Gastrocnemius medialis (tissue), 4 donors: ENCODE data around the gene VDR. TPM values are rescaled to one million over a fixed set of nuclear protein-coding genes. Genes with fewer than 3 reads are reported as not detected.

Source experiments
- ATAC-seq, 2 donors: fragments of 150-250 bp; one replicate each; pipeline ENCODE4 v1.9.1; 2016
- DNase-seq, 2 donors: peaks; one replicate each; pipeline ENCODE4 v3.0.0-alpha.2; 2019
- H3K27ac ChIP-seq, 4 donors: fragments of 200-600 bp; sonication (generic); 1 replicate in 1 of 4; 2 replicates in 3 of 4; pipeline ENCODE4 v1.5.1; 2016 to 2018; ENCODE audit warnings: mild to moderate bottlenecking in 2 of 4, moderate library complexity in 1 of 4
- H3K27me3 ChIP-seq, 3 donors: fragments of 200-600 bp; sonication (generic) in 2 of 3; 1 replicate in 1 of 3; 2 replicates in 2 of 3; pipeline versions ENCODE4 v1.5.1 to v1.6.0; 2016 to 2019; ENCODE audit warnings: mild to moderate bottlenecking in 1 of 3, moderate library complexity in 1 of 3
- H3K36me3 ChIP-seq, 2 donors: fragments of 200-600 bp; sonication (generic) in 1 of 2; one replicate each; pipeline ENCODE4 v1.5.1; 2017 to 2018
- H3K4me1 ChIP-seq, 2 donors: fragments of 200-600 bp; sonication (generic) in 1 of 2; one replicate each; pipeline ENCODE4 v1.5.1; 2016 to 2017; ENCODE audit warnings: mild to moderate bottlenecking in 2 of 2
- H3K4me3 ChIP-seq, 4 donors: fragments of 200-600 bp; sonication (generic) in 3 of 4; 1 replicate in 1 of 4; 2 replicates in 3 of 4; pipeline ENCODE4 v1.5.1; 2016 to 2019; ENCODE audit warnings: mild to moderate bottlenecking in 2 of 4
- H3K9me3 ChIP-seq, 3 donors: fragments of 200-600 bp; sonication (generic) in 2 of 3; 1 replicate in 1 of 3; 2 replicates in 2 of 3; pipeline ENCODE4 v1.5.1; 2016 to 2019
- CTCF ChIP-seq, 5 experiments: fragments of 450-650 bp in 3 of 5; fragments of 200-600 bp in 2 of 5; sonication (generic) in 2 of 5; IDR thresholded peaks in 4 of 5; conservative IDR thresholded peaks in 1 of 5; 1 replicate in 4 of 5; 2 replicates in 1 of 5; pipeline ENCODE4 v1.5.1; 2016 to 2019; ENCODE audit warnings: antibody characterized with exemption in 5 of 5, mild to moderate bottlenecking in 3 of 5, moderate library complexity in 3 of 5
- POLR2A ChIP-seq, 2 donors: fragments of 450-650 bp; IDR thresholded peaks; one replicate each; pipeline ENCODE4 v1.6.1; 2017; ENCODE audit warnings: antibody characterized with exemption in 2 of 2, mild to moderate bottlenecking in 2 of 2, moderate library complexity in 2 of 2
- in situ Hi-C, 4 donors: fragments of 200-750 bp; cut with MboI; loops; one replicate each; pipeline versions ENCODE4 v1.15.0 to v1.8.0; 2017; ENCODE audit warnings: low sequenced_read_pairs in 4 of 4
- intact Hi-C: fragments of 100-400 bp; cut with DNase I; formaldehyde crosslinking; loops from one replicate; pipeline ENCODE4 v1.15.1; 2023; ENCODE audit warnings: low total_unique reads
- total RNA-seq, 4 donors: library from RNA; depleted of rRNA; stranded (reverse); fragments of >200 nt; gene quantifications; one replicate each; pipeline versions ENCODE4 v1.1.0 to v1.2.3, GENCODE V29; 2016

The VDR gene
- total RNA-seq, 4 donors from 2014 or later = 3.2 to 6.1 (median 4.4) TPM

GRCh38 chr12:47894652-47895051 lies 10.1 kb downstream of the VDR start:
- DNase-seq (no peak), ATAC-seq (no peak)
- H3K9me3 ChIP-seq = no peaks in the 10 kb centered on the region
- no peak overlapping the region for H3K27ac ChIP-seq
- in situ Hi-C loops = no loop called here
- no peak for TF ChIP-seq CTCF (IDR thresholded peaks at IDR 0.05 in 4 of 5, conservative IDR thresholded peaks at IDR 0.05 in 1 of 5)
- TF ChIP-seq POLR2A (IDR thresholded peaks at IDR 0.05) = no peak
- no peaks in the 10 kb centered on the region for H3K4me1 ChIP-seq
- no peaks in the 10 kb centered on the region for H3K36me3 ChIP-seq
- no peaks in the 10 kb centered on the region for H3K27me3 ChIP-seq
- no peak overlapping the region for H3K4me3 ChIP-seq
- intact Hi-C loops = no loop called here

DNA sequence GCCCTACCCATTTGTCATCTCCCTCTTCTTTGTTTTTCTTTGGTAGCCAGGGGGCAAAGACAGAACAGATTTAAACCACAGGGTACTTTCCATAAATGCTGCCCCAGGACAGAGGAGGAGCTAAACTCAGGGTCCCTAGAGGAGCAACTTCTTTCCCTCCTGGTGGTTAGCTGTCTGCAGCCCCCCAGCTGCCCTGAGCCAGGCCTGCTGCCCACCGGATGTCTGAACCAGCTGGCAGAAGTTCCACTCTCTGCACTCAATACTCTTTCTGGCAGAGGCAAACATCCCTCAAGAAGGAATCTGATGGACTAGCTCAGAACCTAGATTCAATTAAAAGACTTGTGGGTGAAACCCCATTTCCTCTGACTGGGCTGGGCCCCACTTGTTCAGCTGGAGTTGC lies 10.7 kb downstream of the VDR start:
- H3K27ac ChIP-seq = no peak overlapping the region
- no peaks in the 10 kb centered on the region for H3K9me3 ChIP-seq
- TF ChIP-seq POLR2A (IDR thresholded peaks at IDR 0.05) (no peak), CTCF (IDR thresholded peaks at IDR 0.05 in 4 of 5, conservative IDR thresholded peaks at IDR 0.05 in 1 of 5) (no peak)
- no peaks in the 10 kb centered on the region for H3K27me3 ChIP-seq
- DNase-seq (no peak), ATAC-seq (no peak)
- no peaks in the 10 kb centered on the region for H3K4me1 ChIP-seq
- no peaks in the 10 kb centered on the region for H3K36me3 ChIP-seq
- intact Hi-C loops = no loop called here
- in situ Hi-C loops = no loop called here
- no peak overlapping the region for H3K4me3 ChIP-seq

DNA sequence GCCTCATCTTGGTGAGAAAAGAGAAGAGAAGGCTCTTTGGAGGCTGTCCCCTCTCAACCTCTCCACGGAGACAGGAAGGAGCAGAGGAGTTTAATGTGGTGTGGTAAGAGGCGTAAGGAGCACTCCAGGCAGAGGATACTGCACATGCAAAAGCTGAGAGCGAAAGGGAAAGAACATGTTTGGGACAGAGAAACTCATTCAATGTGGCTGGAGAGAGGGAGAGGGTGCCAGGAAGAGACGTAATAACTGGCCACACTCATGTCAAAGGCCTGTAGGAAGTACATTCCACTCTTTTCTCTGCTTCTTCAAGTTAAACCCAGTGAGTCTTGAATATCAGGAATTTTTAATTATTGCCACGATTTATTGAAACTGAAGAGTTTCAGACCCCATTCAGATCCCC lies 12.0 kb downstream of the VDR start:
- intact Hi-C loops = no loop called here
- H3K27ac ChIP-seq = no peak overlapping the region
- ATAC-seq (no peak), DNase-seq (no peak)
- H3K9me3 ChIP-seq = no peaks in the 10 kb centered on the region
- H3K36me3 ChIP-seq = no peaks in the 10 kb centered on the region
- no peaks in the 10 kb centered on the region for H3K27me3 ChIP-seq
- in situ Hi-C loops = no loop called here
- no peaks in the 10 kb centered on the region for H3K4me1 ChIP-seq
- no peak overlapping the region for H3K4me3 ChIP-seq
- TF ChIP-seq CTCF (IDR thresholded peaks at IDR 0.05 in 4 of 5, conservative IDR thresholded peaks at IDR 0.05 in 1 of 5) (no peak), POLR2A (IDR thresholded peaks at IDR 0.05) (no peak)

GRCh38 chr12:47891356-47891755 lies 13.4 kb downstream of the VDR start:
- Histone ChIP-seq H3K27ac (no peak overlapping the region), H3K4me1 (no peaks in the 10 kb centered on the region)
- DNase-seq = no peak

More at GRCh38 chr12:47891356-47891755, 13.4 kb downstream of the VDR start:
- no peak overlapping the region for H3K4me3 ChIP-seq
- H3K27me3 ChIP-seq = no peaks in the 10 kb centered on the region
- no peak for ATAC-seq
- in situ Hi-C loops (no loop called here), intact Hi-C loops (no loop called here)
- TF ChIP-seq CTCF (IDR thresholded peaks at IDR 0.05 in 4 of 5, conservative IDR thresholded peaks at IDR 0.05 in 1 of 5) (no peak), POLR2A (IDR thresholded peaks at IDR 0.05) (no peak)
- no peaks in the 10 kb centered on the region for H3K9me3 ChIP-seq
- H3K36me3 ChIP-seq = no peaks in the 10 kb centered on the region
